HEK293 (cell line): Measurements from ENCODE around the gene LYST.
"Not testable (repeated sequence)": the region's sequence is repeated elsewhere in the genome, so short reads cannot be mapped to it uniquely, and the experiment has no call there.

Experiments used
- CTCF ChIA-PET: fragments of 350-600 bp; formaldehyde crosslinking; extraction: SDS; loops from one replicate; lab custom pipeline; 2021; ENCODE audit warnings: antibody characterized with exemption; lab: Yijun Ruan, JAX
- POLR2A ChIA-PET: fragments of 300-600 bp; formaldehyde crosslinking; extraction: SDS; loops from one replicate; lab custom pipeline; 2020; ENCODE audit warnings: antibody characterized with exemption, inconsistent platforms; lab: Yijun Ruan, JAX
- H3K27ac ChIP-seq: fragments of 200-500 bp; sonication (Bioruptor generic); 2 replicates; pipeline ENCODE4 v1.5.1; 2014; ENCODE audit warnings: low read depth, low read length, control low read depth, inconsistent platforms; ENCODE audit errors: extremely low read depth
- H3K36me3 ChIP-seq, 2 experiments: fragments of 200-500 bp in 1 of 2; sonication (Bioruptor generic) in 1 of 2; 1 replicate in 1 of 2; 2 replicates in 1 of 2; pipeline ENCODE4 v1.5.1; 2014 to 2017; ENCODE audit warnings: inconsistent platforms in 2 of 2, low read length in 2 of 2; ENCODE audit not compliant: control insufficient read depth in 2 of 2, insufficient read depth in 1 of 2
- H3K4me1 ChIP-seq: fragments of 200-500 bp; sonication (Bioruptor generic); 2 replicates; pipeline ENCODE4 v1.5.1; 2014; ENCODE audit warnings: mild to moderate bottlenecking, low read length, inconsistent platforms; ENCODE audit not compliant: control insufficient read depth, insufficient read depth
- H3K4me3 ChIP-seq: 2 replicates; pipeline ENCODE4 v1.5.1; 2011; ENCODE audit warnings: low read depth, mild to moderate bottlenecking, control low read depth, low read length, moderate library complexity
- H3K9me3 ChIP-seq: fragments of 200-500 bp; sonication (Bioruptor generic); 2 replicates; pipeline ENCODE4 v1.5.1; 2014; ENCODE audit warnings: low read depth, low read length, inconsistent platforms; ENCODE audit not compliant: control insufficient read depth, insufficient read depth
- AEBP2 ChIP-seq: fragments of 450-650 bp; formaldehyde crosslinking; IDR thresholded peaks from 2 replicates; pipeline ENCODE4 v1.5.1; 2016; ENCODE audit warnings: missing biosample characterization, missing genetic modification characterization, borderline replicate concordance
- BCL6B ChIP-seq: fragments of 450-650 bp; formaldehyde crosslinking; IDR thresholded peaks from 2 replicates; pipeline ENCODE4 v1.5.1; 2017; ENCODE audit warnings: missing biosample characterization, missing genetic modification characterization
- KLF1 ChIP-seq: fragments of 450-650 bp; formaldehyde crosslinking; IDR thresholded peaks from 2 replicates; pipeline ENCODE4 v1.5.1; 2016; ENCODE audit warnings: missing biosample characterization, missing genetic modification characterization
- KLF9 ChIP-seq: fragments of 450-650 bp; formaldehyde crosslinking; IDR thresholded peaks from 2 replicates; pipeline ENCODE4 v1.5.1; 2016; ENCODE audit warnings: missing biosample characterization, missing genetic modification characterization, low read depth
- PRDM10 ChIP-seq: fragments of 450-650 bp; formaldehyde crosslinking; IDR thresholded peaks from 2 replicates; pipeline ENCODE4 v1.5.1; 2016; ENCODE audit warnings: missing biosample characterization, missing genetic modification characterization
- SP2 ChIP-seq: fragments of 450-650 bp; formaldehyde crosslinking; IDR thresholded peaks from 2 replicates; pipeline ENCODE4 v1.5.1; 2016; ENCODE audit warnings: missing biosample characterization, missing genetic modification characterization
- ZBTB48 ChIP-seq: fragments of 450-650 bp; formaldehyde crosslinking; IDR thresholded peaks from 2 replicates; pipeline ENCODE4 v1.5.1; 2016; ENCODE audit warnings: missing biosample characterization, missing genetic modification characterization
- ZFHX2 ChIP-seq: fragments of 450-650 bp; formaldehyde crosslinking; conservative IDR thresholded peaks from 2 replicates; pipeline ENCODE4 v1.5.1; 2016; ENCODE audit warnings: missing biosample characterization, missing genetic modification characterization
- ZIC2 ChIP-seq: fragments of 450-650 bp; formaldehyde crosslinking; IDR thresholded peaks from 2 replicates; pipeline ENCODE4 v1.5.1; 2016; ENCODE audit warnings: missing biosample characterization, missing genetic modification characterization
- ZNF138 ChIP-seq: fragments of 450-650 bp; formaldehyde crosslinking; IDR thresholded peaks from 2 replicates; pipeline ENCODE4 v1.5.1; 2016; ENCODE audit warnings: missing biosample characterization, missing genetic modification characterization, borderline replicate concordance
- ZNF221 ChIP-seq: fragments of 450-650 bp; formaldehyde crosslinking; IDR thresholded peaks from 2 replicates; pipeline ENCODE4 v1.5.1; 2017; ENCODE audit warnings: missing biosample characterization, missing genetic modification characterization, borderline replicate concordance
- ZNF394 ChIP-seq: fragments of 450-650 bp; formaldehyde crosslinking; IDR thresholded peaks from 2 replicates; pipeline ENCODE4 v1.5.1; 2016; ENCODE audit warnings: missing biosample characterization, missing genetic modification characterization, mild to moderate bottlenecking, moderate library complexity, borderline replicate concordance
- ZNF560 ChIP-seq: fragments of 450-650 bp; formaldehyde crosslinking; IDR thresholded peaks from 2 replicates; pipeline ENCODE4 v1.5.1; 2017; ENCODE audit warnings: missing biosample characterization, missing genetic modification characterization, borderline replicate concordance
- ZNF580 ChIP-seq: fragments of 450-650 bp; formaldehyde crosslinking; IDR thresholded peaks from 2 replicates; pipeline ENCODE4 v1.5.1; 2016; ENCODE audit warnings: missing biosample characterization, missing genetic modification characterization

LYST gene

DNA sequence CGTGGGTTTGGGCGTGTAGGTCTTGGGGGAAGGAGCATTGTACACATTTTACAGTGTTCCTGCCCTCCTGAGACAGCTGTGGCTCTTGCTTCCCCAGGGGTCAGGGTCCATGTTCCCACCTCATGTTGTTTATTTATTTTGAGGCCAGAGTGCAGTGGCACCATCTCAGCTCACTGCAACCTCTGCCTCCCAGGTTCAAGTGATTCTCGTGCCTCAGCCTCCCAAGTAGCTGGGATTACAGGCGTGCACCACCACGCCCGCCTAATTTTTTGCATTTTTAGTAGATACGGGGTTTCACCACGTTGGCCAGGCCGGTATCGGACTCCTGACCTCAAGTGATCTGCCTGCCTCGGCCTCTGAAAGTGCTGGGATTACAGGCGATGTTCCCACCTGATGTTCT is 219.2 kb downstream of the LYST start:
- H3K4me3 ChIP-seq, H3K36me3 ChIP-seq, H3K4me1 ChIP-seq, POLR2A ChIA-PET, H3K27ac ChIP-seq, H3K9me3 ChIP-seq: not testable (repeated sequence)
- TF ChIP-seq KLF1 (tag by site-specific recombination) = peak; percentile 21; the same call in 1 of the 2 replicates
- TF ChIP-seq ZFHX2 (tag by site-specific recombination) = peak; percentile 39
- peak; percentile 58; the same call in 1 of the 2 replicates for TF ChIP-seq ZBTB48 (tag by site-specific recombination)
- peak; percentile 37; the same call in 1 of the 2 replicates for TF ChIP-seq ZNF580 (tag by site-specific recombination)
- CTCF ChIA-PET = interaction anchor here (0.5 to 0.6 kb wide), 3 partner anchors 50 to 1100 kb away, joined by 3 to 4 read pairs (median 4); no protein-coding TSS in a partner anchor

DNA sequence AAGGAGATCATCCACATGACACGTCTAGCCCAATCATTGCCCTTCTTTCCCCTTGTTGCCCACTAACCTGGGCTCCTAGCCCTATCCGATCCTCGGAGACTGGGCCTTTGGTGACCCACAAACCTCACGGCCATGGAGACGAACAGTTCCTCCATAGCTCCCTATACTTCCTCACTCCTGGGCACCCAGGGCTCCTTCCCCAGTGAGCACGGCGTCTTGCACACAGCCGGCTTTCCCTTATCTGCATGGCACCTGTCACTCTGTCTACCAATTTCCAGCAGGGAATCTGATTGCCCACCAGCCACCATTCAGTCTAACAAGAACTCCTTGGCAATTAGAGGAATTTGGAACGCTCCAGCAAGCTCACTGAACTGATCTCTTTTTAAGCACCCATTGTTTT is 220.2 kb downstream of the LYST start:
- no peaks in the 10 kb centered on the region for H3K9me3 ChIP-seq
- ChIA-PET CTCF (interaction anchor here (0.7 to 0.9 kb wide), 2 partner anchors 9 to 325 kb away, joined by 3 to 4 read pairs; no protein-coding TSS in a partner anchor), POLR2A (no interaction called here)
- H3K4me3 ChIP-seq = no peak overlapping the region
- no peak overlapping the region for H3K27ac ChIP-seq
- H3K36me3 ChIP-seq = no peaks in the 10 kb centered on the region
- peaks cover 6% of the 10 kb centered on the region; the same call in 1 of the 2 replicates for H3K4me1 ChIP-seq
- TF ChIP-seq KLF9 (tag by site-specific recombination) = no peak
- no peak for TF ChIP-seq ZNF221 (tag by site-specific recombination)
- TF ChIP-seq ZNF138 (tag by site-specific recombination) = no peak
- peak; percentile 62 for TF ChIP-seq ZIC2 (tag by site-specific recombination)
- peak; percentile 27; the same call in 1 of the 2 replicates for TF ChIP-seq PRDM10 (tag by site-specific recombination)
- TF ChIP-seq AEBP2 (tag by site-specific recombination) = no peak
- no peak for TF ChIP-seq SP2 (tag by site-specific recombination)
- no peak for TF ChIP-seq BCL6B (tag by site-specific recombination)
- TF ChIP-seq ZNF394 = no peak
- TF ChIP-seq ZNF560 = no peak
